Measurements from ENCODE around the gene SIKE1.
"Not testable (repeated sequence)": the region's sequence is repeated elsewhere in the genome, so short reads cannot be mapped to it uniquely, and the experiment has no call there.

SIKE1 gene

DNA sequence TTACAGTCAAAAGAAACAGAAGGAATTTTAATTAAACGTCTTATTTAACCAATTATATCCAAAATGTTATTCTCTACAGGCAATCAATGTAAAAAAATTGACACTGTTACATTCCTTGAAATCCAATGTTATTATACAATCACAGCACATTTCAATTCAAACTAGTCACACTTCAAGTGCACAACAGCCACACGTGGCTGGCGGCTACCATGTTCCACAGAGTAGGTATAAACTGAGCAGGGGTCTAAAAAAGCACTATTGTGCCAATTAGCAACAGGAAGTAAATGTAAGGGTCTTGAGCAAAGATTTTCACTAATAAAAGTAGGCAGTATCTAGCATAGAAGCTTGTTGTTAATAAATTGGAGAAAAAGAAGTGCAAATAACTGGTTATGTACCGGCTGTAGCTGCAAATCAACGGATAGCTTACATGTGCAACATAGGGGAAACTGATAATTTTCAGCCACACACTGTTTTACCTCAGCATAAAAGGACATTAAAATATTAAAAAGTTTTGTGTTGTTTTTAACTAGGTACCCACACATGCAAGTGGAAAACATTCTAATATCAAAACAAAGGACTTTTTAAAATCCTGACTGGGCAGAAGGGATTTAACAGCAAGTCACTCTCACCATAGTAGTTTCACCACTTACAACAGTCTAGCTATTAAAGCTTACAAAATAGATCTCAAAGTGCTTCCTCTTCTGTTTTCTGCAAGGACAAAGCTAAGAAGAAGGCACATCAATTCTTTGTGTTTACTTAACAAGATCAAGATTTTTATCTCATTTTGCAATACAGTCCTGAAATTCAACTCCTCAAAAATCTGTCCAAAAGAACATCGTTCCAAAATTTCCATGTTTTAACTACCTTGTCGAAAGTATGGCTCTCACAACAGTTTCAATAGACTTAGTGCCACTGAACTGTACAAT lies 25.2 kb downstream of the SIKE1 start:
- no peak for DNase-seq

DNA sequence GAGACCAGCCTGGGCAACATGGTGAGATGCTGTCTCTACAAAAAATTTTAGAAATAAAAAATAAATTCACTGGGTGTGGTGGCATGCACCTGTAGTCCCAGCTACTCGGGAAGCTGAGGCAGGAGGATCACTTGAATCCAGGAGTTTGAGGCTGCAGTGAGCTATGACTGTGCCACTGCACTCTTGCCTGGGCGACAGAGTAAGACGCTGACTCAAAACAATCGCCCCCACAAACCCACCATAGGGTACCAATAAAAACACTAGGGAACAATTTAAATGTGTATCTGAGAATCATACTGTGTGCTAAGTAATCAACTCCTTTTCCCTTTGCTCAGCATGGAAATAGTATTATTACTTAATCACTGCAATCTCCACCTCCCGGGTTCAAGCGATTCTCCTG lies 26.8 kb downstream of the SIKE1 start:
- not testable (repeated sequence) for DNase-seq

DNA sequence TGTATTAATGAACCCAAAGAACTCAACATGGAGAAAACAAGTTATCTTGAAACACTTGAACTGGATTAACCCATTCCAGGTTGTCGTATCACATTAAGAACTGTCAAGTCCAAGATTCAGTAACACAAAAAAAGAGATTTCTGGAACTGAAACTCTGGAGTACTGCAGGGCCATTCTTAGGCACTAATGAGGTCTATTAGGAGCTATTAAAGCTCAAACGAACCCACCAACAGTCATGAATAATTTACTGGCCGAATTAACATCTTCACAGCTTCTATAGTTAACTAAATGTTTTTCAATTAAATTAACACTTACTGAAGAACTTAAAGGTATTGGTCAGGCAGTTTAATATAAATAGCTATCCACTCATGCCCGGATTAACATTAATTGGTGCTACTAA lies 27.3 kb downstream of the SIKE1 start:
- no peak for DNase-seq

DNA sequence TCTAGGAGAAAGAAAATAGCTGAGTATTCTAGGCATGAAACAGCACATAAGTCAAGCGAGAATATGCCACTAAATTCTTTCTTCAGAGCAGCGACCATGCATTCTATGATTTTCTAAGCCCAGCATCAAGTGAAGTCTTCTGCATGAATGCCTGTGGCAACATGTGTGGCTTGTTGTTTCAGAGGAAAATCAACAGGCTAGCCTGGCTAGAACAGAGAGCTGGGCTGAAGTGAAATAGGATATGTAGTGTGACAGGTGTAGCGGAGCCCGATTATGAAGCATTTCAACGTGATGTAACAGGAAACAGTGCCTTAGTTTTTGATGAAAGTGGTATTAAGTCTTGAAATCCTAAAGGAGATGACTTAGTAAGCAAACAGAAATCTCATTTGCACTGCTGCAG lies 29.7 kb downstream of the SIKE1 start:
- no peak for DNase-seq

- no peak for DNase-seq
Observed at GRCh38 chr1:114749835-114750234, 30.6 kb downstream of the SIKE1 start.

- no peak for DNase-seq
Observed at GRCh38 chr1:114746450-114747121, 33.9 kb downstream of the SIKE1 start.

GRCh38 chr1:114745291-114745690 lies 35.2 kb downstream of the SIKE1 start:
- DNase-seq: no peak

DNA sequence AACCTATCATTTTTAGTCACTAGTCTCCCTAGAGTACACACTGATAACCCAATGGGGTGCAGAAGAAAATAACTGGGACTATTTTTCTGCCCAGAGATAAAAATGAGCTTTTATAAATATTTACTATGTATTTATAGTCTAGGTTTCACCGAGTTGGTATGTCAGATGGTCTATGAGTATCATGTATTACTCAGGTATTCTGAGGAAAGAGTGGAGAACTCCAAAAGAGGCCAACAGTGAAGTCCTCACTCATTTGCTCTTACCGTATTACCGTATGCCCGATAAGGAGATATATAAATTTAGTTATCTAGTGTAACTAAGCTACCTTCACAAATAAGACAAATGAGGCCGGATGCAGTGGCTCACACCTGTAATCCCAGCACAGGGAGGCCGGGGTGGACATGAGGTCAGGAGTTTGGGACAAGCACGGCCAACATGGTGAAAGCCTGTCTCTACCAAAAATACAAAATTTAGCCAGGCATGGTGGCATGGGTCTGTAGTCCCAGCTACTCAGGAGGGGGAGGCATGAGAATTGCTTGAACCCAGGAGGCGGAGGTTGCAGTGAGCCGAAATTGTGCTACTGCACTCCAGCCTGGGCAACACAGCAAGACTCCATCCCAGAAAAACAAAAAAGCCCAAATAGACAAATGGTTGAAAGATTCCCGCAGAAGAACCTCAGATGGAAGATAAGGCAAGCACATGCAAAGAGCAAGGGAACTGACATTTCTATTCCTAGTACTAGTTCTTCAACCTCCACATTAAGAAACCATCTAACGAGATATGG lies 38.3 kb downstream of the SIKE1 start:
- DNase-seq: no peak

- DNase-seq: no peak
Observed at GRCh38 chr1:114740331-114740730, 40.2 kb downstream of the SIKE1 start.

DNA sequence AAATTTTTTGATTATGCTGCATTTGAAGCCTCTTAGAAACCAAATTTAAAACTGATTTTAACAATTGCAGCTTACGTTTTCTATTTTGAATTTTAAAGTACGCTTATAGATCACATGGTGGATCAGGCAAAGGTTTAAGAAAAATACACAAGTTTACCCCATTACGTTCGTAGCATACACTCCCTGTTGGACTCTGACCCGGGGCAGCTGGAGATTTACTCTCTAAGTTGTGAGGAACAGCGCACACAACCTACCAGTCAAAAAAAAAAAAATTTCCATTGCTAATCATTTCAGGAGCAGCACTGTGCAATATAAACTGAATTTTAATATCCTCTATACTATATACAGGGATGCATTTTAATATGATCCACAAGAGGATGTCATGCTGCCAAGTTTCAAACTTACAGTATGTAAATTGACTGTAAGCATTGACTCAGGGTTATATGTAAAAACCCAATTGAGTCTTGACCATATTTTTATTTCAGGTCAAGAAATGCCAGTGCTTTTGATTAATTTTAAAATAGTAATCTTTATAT lies 43.1 kb downstream of the SIKE1 start:
- no peak for DNase-seq

DNA sequence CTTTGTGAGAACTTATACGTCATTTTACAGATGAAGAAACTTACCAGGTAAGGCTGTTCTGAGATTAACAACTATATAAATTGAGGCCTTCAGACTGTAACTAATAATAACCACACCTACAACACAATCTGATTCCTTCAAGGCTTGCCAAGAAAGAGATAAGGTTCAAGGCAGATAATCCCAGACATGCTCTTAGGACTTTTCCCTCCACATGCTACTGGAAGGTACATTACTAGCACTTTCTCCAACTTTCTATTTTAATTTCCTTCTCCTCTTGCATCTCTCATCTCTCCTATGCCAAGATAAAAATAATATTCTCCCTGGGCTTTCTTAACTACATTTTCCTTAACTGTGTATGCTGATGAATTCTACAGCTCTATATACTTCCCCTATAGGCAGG lies 45.0 kb downstream of the SIKE1 start:
- DNase-seq: no peak

DNA sequence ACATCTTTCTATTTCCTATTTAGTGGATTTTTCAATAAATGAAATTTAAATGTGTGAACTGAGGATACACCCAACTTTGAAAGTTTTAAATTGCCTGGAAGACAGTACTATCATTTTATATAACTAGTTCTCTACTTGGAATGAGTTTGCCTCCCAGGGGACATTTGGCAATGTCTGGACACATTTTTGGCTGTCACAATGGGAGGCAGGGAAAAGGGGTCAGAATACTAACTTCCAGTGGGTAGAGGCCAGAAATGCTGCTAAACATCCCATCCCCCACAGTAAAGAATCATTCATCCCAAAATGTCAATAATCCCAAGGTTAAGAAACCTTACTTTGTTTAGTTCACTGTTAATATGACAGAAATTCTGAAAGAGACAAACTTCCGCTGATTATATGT lies 50.7 kb downstream of the SIKE1 start:
- no peak for DNase-seq

DNA sequence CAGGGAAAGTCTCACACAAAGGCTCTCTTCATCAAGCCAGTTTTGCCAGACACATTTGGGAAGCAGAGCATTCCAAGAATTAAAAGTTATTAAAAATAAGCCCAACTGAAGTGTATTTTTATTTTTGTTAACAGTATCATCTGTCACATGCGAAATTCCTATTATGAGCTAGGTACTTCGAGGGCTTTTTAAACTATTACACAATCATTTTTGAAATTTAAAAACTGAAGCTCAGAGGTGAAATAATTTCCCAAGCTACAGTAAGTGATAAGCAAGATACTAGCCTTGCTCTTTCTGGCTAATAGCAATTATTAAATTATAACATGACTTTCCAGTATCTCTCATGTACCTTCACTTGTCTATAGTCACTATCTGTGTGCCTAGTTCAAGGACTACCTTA lies 51.9 kb downstream of the SIKE1 start:
- no peak for DNase-seq

DNA sequence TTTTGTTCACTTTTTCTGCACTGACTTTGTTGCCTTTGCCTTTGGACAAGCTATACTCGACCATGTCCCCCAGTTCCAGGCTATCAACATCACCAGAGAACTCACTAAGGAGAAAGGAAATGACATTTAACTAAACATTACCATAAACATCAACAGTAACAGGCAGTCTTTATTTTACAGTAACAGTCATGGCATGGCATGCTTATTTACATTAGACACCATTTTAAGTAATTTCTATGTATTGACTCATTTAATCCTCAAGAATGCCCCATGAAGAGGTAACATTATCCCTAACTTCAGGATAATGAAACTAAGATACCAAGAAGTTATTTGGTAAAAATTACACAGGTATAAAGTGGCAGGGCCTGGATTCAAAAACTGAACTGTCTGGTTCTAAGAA lies 55.3 kb downstream of the SIKE1 start:
- DNase-seq: no peak

- no peak for DNase-seq
Observed at GRCh38 chr1:114723915-114724314, 56.6 kb downstream of the SIKE1 start.

- DNase-seq: no peak
Observed at GRCh38 chr1:114723457-114723856, 57.0 kb downstream of the SIKE1 start.

DNA sequence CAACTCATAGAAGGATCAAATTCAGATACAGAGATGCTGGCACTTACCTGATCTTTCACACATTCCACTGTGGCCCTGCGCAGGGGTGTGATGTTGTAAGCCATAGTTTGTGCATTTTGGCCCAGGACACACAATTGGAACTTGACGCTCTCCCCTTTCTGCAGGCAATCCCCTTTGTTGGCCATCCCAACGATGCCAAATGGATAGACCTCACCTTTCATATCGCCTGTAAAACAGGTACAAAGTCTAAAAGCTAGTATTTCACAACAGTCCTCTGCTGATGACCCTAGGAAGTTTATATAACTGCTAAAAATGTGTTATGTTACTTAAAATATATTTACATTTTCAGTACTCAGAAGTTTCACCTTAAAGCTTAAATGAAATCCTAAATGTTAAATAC lies 60.0 kb downstream of the SIKE1 start:
- DNase-seq: no peak

Data from CD4-positive, alpha-beta T cell treated with Interleukin-17A for 1 hour (primary cell).